ENCODE results near the gene RBM20.

Gene RBM20

GRCh38 chr10:110818311-110819256, 174.4 kb downstream of the RBM20 start:
- no peak for DNase-seq

GRCh38 chr10:110820321-110820814, 176.2 kb downstream of the RBM20 start:
- DNase-seq: no peak

GRCh38 chr10:110821508-110821907, 177.4 kb downstream of the RBM20 start:
- no peak for DNase-seq

- no peak for DNase-seq
Observed at GRCh38 chr10:110822035-110822711, 178.0 kb downstream of the RBM20 start.

- no peak for DNase-seq
Observed at GRCh38 chr10:110822712-110823311, 178.7 kb downstream of the RBM20 start.

GRCh38 chr10:110824152-110824441, 180.0 kb downstream of the RBM20 start:
- no peak for DNase-seq

GRCh38 chr10:110824660-110825059, 180.5 kb downstream of the RBM20 start:
- DNase-seq: no peak

- no peak for DNase-seq
Observed at GRCh38 chr10:110825508-110825907, 181.4 kb downstream of the RBM20 start.

GRCh38 chr10:110827410-110827809, 183.3 kb downstream of the RBM20 start:
- DNase-seq: no peak

- no peak for DNase-seq
Observed at GRCh38 chr10:110827875-110828274, 183.7 kb downstream of the RBM20 start.

- DNase-seq: no peak
Observed at GRCh38 chr10:110828525-110828924, 184.4 kb downstream of the RBM20 start.

- DNase-seq: no peak
Observed at GRCh38 chr10:110829721-110830410, 185.7 kb downstream of the RBM20 start.

- no peak for DNase-seq
Observed at GRCh38 chr10:110833234-110833940, 189.3 kb downstream of the RBM20 start.

- DNase-seq: no peak
Observed at GRCh38 chr10:110833941-110834628, 189.9 kb downstream of the RBM20 start.

- no peak for DNase-seq
Observed at GRCh38 chr10:110834629-110835301, 190.6 kb downstream of the RBM20 start.

GRCh38 chr10:110835841-110836240, 191.7 kb downstream of the RBM20 start:
- no peak for DNase-seq

GRCh38 chr10:110836706-110837105, 192.6 kb downstream of the RBM20 start:
- DNase-seq: no peak

GRCh38 chr10:110837418-110838171, 193.5 kb downstream of the RBM20 start:
- DNase-seq: no peak

- no peak for DNase-seq
Observed at GRCh38 chr10:110840225-110840922, 196.2 kb downstream of the RBM20 start.

GRCh38 chr10:110840923-110841428, 196.8 kb downstream of the RBM20 start:
- DNase-seq: no peak

All from stimulated activated CD4-positive, alpha-beta T cell treated with anti-CD3 and anti-CD28 coated beads, Interleukin-2, amount 100 ng/mL, for 48 hours (primary cell).